Measurements from ENCODE around the gene CACHD1.

CACHD1 gene

DNA sequence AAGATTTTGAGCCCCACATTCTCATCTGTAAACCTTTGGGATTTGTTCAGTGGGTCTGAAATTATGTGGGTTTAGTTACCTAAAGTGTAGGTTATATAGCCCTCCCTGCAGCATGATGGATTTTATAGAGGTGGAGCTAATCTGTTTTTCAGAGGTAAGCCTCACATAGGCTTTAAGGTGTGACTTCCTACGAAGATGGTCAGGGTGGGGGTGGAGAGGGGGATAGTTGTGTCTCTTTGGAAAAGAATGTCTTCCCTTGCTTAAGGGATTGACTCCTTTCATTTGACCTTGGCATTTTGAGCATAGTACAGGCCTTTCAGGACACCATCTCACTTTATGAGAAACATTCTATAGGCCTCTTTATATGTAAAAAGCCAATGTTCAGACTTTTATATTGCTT is 3.4 kb downstream of the CACHD1 start:
- DNase-seq (ENCODE audit: low spot score), result no peak

DNA sequence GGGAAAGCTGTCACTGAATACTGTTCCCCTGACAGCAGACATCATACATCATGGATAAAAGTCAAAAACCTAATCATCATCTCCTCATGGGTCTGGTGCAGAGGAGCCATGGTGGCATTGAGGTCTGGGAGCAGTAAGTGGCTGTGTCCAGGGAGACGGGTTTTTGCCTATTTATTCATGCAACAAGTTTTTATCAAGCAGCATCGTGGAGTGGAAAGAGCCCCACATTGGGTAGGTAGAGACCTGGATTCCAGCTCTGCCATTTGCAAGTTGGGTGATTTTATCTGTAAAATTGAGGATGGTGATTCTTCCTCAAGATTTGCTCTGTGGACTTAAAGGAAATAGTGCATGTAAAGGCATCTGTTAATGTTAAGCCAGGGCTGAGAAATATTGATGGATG is 4.2 kb downstream of the CACHD1 start:
- no peak for DNase-seq (ENCODE audit: low spot score)

DNA sequence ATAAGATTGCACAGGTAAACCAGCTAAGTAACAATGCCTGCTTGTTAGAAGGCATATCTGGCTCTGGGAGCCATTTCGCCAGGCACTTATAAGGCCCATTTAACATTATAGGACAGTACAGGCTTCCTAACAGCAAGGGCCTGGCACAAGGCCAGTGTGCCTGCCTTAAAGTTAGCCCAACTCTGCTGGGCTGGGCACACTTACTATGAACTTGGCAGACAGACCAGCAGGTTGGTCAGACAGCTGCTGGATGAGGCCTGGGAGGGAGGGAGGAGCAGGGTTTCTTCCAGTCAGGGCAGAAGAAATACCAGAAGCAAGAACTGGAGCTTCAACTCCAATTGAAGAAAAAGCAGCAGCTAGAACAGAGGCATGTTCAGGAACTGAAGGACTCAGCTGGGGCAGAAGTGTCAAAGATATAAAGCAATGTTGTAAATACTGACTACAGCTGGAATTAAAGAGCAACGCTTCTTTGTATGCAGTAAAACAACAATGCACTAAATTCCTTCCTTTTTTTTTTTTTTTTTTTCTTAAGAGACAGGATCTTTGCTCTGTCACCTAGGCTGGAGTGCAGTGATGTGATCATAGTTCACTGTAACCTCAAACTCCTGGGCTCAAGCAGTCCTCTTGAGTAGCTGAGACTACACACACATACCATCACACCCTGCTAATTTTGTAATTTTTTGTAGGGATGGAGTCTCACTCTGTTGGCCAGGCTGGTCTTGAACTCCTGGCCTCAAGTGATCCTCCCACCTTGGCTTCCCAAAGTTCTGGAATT is 4.9 kb downstream of the CACHD1 start:
- no peak for DNase-seq (ENCODE audit: low spot score)

DNA sequence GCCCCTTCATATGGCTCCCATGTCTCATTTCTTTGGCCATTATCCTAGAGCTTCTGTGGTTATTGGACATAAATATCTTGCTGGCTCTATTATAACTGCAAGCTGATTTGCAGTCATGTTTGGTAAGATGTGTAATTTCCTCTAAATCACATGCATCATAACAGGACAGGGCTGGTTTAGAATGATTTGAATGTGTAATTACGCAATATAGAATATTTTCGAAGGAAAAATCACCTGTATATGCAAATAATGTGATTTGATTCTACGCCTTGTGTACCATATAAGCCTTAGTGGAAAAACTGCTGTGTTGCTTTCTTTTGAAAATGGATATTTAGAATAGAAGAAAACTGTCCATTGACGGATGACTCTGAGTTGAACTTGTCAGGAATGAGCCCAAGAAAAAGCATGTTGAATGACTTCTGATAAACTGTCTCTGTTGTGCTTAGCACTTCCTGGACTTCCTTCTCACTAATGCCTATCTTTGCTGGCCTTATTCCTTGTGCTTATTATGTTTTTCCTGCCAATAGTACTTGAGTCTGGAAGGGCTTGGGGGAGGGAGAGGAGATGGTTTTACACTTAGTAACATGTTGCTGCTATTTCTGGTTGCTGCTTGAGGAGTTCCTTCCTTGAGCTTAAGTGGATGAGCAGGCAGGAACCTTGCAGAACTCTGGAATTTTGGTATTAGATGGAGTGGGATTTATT is 6.5 kb downstream of the CACHD1 start:
- no peak for DNase-seq (ENCODE audit: low spot score)

DNA sequence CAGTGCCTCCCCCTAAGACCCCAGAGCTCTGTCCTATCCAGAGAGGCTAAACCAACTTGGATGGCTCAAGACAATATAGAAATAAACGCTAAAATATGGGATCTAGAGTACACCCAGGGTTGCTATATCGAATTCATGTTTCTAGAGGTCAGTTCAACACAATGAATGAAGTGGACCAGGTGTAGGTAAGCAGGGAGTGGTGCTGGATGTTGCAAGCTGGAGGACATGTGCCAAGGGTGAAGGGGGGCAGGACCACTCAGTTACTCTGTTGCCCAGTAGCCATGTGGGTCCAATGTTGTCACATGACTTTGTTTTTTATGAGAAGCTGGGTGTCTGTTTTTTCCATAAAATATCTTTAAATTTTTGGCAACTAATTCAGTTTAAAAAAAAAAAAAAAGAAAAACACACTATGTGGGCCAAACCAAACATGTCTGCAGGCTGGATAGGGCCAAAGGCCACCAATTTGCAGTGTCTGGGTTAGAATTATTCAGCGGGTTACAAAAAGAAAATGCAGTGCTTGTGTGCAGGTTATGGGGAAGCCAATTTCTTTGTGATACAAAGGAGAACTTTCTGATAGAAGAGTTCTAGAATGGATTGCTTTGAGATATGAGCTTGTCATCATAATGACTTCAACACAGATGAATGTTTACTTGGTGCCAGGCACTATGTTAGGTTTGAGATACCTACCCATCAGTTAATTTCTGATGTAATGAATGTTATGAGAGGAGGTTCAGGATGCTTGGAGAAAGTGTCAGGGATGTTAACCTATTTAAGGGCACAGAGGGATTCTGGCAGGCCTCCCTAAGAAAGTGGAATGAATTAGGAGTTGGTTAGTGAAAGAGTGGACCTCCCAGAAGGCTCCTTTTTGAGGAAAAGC is 8.9 kb downstream of the CACHD1 start:
- no peak for DNase-seq (ENCODE audit: low spot score)

DNA sequence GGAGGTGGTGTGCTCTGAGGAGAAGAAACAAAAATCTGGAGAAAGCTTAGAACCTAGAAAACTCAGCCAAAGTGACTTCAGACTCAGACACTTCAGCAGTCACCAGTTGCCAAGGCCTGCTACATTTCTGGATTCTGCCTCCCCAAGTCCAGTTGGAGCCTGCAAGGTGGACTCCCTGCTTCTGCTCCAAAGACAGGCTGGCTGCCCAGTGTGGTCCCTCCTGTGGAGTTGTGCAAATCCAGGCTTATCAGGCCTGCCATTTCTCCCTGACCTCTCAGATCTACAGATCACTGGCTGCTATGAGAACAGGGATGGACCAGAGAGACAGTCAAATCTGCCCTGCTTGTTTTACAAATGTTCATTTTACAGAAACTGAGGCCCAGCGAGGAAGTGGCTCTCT is 9.9 kb downstream of the CACHD1 start:
- DNase-seq (ENCODE audit: low spot score), result no peak

DNA sequence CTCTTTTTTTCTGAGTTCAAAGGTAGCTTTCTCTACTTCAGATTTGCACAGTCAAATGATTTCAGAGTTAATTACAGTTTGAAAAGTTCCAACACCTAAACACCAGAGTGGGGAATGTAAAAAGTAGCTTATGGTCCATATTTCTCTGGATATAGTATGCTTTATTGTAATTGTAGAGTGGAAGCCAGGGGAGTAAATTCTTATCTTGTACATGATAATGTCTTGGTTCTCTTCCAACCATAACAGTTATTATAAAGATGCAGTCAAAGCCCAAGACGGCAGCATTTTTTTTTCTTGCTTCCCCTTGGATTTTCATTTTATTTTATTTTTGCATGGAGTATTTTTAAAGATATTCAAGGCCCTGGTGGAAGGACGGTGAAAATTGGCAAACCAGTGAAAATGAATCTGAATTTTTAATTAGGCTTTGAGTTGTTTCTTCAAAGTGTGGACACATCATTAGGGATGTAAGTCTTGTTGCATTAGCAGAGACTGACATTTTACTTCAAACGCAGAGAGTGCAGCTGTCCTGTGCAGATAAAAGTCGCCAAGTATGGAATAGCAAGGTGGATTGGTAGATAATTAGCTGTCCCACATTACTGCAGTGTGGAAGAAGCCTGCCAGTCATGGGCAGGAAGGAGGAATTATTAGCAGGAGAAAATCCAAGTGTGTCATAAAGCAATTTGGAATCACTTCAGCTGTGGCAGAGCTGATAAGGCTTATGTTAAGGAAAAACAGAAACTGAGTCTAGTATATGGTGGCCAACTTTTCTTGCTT is 11.3 kb downstream of the CACHD1 start:
- no peak for DNase-seq (ENCODE audit: low spot score)

DNA sequence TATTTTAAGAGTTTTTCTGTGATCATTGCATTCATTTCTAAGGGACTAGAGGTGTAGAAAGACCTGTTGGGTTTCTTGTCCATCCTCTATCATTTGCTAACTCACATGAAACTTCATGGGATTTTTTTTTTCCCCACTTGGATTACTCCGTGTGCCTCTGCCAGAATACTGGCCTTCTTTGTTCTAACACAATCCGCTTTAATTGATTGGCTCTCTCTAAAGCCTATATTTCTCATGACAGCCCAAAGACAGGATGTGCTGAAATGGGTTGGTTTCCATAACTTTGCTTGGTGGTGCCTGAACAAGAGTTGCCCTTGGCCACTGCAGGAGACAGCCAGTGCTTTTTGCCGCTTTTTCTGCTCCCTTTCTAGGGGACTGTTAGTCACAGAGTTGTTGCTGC is 12.2 kb downstream of the CACHD1 start:
- no peak for DNase-seq (ENCODE audit: low spot score)

DNA sequence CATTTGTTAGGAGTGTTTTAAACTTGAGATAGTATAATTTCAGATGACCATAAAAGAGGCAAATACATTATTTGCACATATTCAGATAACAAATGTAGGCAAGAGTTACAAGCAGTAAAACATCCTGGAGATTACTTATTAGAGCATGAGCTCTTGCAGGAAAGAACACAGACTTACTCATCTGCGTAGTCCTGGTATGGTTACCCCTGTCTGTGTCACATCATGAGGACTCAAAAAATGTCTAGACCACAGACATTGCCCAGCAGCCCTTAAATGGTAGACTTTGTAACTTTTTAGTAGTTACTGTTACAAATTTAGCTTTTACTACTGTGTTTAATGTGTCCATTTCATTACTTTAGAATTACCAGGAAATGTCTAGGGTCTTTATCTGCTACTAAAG is 12.8 kb downstream of the CACHD1 start:
- DNase-seq (ENCODE audit: low spot score), result no peak

DNA sequence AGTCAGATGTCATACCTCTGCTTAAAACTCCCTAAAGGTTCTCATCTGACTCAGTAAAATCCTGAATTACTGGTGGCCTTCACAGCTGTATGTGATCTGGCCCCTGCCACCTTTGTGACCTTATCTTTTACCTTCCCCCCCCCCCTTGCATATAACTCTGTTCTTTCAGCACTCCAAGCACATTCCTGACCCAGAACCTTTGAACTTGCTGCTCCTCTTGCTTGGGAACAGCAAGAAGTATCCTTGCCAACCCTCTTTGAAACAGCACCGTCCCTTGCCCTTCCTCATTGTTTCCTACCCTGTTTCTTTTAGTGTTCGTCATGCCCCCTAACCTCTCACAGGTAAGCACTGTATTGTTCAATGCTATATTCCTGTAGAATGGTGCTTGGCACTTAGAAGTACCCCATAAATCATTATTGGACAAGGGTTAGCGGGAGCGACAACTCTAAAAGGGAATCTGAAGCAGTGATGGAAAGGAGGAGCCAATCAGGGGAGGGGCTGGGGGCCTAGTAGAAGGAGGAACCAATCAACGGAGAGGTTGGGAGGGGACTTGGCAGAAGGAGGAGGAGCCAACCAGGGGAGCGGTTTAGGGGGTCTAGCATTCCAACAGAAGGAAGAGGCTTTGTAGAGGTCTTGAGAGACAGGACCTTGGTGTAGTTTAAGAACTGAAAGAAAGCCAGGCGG is 13.9 kb downstream of the CACHD1 start:
- no peak for DNase-seq (ENCODE audit: low spot score)

DNA sequence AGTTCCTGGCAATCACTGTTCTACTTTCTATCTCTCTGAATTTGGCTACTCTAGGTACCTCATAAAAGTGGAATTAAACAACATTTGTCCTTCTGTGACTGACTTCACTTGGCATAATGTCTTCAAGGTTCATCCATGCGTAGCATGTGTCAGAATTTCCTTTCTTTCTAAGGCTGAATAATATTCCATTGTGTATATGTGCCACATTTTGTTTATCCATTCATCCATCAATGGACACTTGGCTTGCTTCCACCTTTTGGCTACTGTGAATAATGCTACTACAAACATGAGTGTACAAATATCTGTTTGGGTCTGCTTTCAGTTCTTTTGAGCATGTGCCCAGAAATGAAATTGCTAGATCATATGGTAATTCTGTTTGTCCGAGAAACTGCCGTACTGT is 14.7 kb downstream of the CACHD1 start:
- no peak for DNase-seq (ENCODE audit: low spot score)

DNA sequence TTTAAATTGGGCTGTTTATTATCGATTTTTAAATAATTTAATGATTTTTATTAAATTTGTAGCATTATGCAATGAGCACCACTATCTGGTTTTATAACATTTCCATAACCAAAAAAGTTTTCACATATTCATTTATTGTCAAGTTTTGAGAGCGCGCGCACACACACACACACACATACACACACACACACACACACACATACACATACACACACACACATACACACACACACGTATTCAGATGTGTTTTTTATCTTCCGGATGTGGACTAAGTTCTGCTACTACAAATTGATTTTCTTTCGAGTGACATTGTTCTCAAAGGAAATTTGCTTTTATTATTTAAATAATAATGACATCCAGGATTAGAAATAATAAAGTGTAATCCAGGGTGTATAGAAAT is 16.3 kb downstream of the CACHD1 start:
- DNase-seq (ENCODE audit: low spot score), result no peak

DNA sequence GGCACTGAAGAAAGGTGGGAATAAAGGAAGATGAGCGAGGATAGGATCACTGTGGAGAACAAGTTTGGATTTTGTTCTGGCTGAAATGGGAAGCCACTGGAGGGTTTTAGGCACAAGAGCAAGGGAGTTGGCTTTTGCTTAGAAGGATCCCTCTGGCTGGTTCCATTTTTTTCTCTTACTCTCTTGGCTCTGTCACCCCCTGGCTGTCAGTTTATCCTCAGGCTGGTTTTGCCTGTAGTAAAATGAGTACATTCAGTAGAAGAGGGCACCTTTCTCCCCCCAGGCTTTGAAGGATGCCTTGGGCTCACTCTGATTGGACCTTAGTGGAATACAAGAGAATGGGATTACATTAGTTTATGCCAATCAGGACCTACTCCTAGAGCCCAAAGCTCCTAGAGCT is 17.1 kb downstream of the CACHD1 start:
- no peak for DNase-seq (ENCODE audit: low spot score)

DNA sequence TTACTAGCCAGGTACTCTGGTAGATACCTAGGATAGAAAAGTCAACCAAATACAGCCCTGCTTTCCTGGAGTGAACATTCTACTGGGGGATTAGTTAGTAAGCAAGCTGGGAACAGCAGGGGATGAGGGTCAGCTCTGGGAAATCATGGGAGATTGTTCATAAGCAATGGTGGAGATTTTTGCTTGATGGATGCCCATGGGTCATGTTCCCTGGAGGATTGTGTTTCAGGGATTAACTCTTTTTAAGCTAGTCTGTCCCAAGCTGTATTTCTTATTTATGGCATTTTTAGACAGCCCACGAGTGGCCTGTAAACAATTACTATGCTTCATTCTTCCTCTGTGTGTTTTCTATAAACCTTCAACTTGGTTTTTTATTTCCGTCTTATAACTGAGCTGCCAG is 18.9 kb downstream of the CACHD1 start:
- no peak for DNase-seq (ENCODE audit: low spot score)

DNA sequence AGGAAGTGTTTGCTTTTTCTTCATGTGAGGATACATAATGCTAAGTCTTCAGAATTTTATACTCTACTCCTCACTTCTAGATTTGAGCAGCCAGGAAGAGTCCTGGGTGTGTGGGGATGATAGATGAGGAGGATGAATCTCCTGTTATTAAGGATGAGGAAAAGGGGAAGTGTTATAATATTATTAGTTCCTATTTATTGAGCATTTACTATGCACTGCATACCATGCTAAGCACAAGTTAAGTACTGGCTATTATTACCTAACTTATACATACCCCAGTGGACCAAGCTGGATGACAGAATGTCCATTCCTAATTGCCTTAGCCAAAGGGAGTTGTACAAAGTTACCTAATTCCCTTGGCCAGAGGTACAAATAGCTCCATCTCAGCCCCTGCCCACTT is 19.8 kb downstream of the CACHD1 start:
- no peak for DNase-seq (ENCODE audit: low spot score)

DNA sequence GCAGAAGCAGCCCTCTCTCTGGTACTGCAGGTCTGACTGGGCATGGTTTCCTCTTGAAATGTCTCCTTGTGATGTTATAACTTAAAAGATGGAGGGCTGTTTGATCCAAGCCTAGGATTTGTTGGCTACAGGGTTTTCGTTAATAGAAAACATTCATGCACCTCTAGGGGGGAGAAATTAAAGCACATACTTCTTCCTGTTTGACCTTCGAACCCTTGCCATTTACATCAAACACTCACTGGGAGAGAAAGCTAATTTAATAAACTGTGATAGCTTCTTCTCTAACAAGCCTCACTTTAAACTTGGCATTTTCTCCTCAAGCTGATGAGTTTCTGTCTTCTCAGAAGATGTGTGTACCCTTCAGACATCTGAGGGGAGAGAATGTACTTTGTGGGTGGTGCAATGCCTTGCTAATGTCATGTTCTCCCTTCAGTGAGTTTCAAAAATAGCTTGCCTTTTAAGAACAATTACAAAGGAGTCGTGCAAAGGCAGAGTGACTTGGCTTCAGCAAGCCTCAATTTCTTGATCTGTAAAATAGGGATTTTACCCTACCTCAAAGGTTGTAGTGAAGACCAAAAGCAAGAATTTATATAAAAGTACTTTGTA is 20.4 kb downstream of the CACHD1 start:
- no peak for DNase-seq (ENCODE audit: low spot score)

DNA sequence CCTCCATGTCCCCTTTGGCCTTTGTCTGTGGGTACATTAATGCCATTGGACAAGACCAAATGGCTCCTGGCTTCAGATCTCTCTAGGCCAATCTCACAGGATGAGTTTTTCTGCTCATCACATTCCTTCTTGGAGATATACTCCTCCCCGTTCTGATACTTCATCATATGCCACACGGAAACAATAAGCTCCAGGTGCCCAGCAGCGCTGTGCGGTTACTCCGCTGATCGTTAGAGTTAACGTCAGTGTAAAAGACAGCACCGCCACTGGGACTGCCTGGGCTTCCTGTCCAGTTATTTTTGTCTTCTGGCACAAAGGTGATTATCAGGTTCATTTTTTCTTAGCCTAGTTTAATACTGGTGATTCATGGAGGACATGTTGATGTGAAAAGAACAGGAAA is 22.5 kb downstream of the CACHD1 start:
- DNase-seq (ENCODE audit: low spot score), result no peak

DNA sequence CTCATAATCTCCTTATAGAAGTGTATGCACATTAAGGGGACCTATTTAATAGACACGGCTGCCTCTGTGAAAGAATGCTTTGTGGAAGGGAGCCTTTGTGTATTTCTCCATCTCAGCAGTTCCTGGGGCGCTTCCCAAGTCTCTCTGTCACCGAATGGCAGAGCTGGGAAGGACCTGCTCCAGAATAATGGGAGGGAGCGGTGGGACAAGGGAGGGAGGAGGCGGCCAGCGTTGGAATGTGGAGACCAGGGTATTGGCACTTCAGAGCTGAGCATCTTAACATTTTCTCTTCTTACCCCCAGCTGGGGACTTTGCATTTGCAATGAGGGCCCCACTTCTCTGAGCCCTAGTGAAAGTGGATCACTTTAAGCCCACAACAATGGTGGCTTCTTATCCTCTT is 23.9 kb downstream of the CACHD1 start:
- DNase-seq (ENCODE audit: low spot score), result no peak

DNA sequence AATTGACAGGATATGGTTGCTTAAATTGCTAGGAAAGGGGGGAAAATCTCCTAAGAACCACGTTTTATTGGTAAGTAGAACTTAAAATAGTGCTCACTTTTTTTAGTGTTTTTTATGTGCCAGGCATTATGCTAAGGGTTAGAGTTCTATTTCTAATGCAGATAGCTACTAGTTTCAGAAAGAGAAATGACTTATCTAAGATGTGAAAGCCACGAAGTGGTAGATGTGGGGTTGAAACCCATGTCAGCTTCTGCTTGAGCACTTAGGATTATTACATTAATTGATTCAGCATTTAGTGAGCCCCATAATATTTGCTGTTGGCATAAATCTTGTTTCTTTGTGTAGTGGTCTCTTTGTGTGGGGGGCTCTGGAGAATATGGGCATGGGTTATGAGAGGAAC is 24.7 kb downstream of the CACHD1 start:
- no peak for DNase-seq (ENCODE audit: low spot score)

DNA sequence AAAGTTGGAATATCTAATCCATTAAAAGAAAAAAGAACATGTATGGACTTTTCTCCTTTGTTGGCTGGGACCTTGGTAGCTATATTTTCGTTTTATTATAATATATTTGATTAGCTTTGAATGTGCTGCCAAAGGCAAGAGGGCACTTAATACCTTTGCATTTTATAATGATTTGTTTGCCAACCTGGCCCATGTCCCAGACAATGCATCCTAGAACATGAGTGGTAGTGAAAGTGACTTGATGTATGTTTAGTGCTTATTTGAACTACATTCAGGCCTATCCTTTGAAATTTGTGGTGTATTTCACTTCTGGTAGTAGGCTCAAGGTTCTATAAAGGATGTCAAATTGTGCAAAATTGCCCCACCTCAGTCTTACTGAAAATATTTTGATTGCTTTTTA is 25.9 kb downstream of the CACHD1 start:
- DNase-seq (ENCODE audit: low spot score), result no peak

DNA sequence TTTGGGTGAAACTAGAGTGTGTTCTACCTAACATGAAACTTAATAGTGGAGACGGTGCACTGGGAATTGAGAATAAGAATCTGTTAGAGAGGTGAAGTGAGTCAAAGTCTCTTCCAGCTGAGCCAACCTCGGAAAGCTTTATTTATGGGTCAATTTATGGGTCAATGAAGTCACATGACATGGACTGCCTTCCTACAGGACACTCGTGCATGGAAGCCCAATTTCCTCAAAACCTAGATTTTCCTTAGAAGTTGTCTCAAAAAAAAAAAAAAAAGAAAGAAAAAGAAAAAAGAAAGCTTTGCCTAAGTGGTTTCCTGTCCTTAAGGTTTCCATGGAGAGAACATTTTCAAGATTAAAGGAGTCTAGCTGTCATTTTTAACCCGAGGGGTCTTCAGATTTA is 26.7 kb downstream of the CACHD1 start:
- no peak for DNase-seq (ENCODE audit: low spot score)
